Measurements from ENCODE around the gene SMIM43.

The SMIM43 gene

DNA sequence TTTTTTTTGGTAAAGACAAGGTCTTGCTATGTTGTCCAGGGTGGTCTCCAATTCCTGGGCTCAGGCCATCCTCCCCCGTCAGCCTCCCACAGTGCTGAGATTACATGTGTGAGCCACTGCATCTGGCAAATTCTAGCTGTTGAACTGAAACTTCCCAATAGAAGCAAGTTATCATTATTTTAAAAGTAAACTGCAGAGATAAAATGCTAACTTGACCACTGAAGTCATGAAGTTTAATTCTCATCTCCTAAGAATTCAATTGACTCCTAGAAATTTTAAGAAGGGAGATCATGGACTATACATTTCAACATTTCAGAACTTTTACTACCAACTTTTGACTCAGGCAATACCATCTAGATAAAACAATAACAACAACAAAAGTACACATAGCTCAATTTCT lies 24.5 kb upstream of the SMIM43 start:
- no peak for TF ChIP-seq EZH2phosphoT487 (IDR thresholded peaks at IDR 0.05; ENCODE audit: borderline replicate concordance)
- TF ChIP-seq, protein P1, sequence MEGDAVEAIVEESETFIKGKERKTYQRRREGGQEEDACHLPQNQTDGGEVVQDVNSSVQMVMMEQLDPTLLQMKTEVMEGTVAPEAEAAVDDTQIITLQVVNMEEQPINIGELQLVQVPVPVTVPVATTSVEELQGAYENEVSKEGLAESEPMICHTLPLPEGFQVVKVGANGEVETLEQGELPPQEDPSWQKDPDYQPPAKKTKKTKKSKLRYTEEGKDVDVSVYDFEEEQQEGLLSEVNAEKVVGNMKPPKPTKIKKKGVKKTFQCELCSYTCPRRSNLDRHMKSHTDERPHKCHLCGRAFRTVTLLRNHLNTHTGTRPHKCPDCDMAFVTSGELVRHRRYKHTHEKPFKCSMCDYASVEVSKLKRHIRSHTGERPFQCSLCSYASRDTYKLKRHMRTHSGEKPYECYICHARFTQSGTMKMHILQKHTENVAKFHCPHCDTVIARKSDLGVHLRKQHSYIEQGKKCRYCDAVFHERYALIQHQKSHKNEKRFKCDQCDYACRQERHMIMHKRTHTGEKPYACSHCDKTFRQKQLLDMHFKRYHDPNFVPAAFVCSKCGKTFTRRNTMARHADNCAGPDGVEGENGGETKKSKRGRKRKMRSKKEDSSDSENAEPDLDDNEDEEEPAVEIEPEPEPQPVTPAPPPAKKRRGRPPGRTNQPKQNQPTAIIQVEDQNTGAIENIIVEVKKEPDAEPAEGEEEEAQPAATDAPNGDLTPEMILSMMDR (conservative IDR thresholded peaks at IDR 0.05; ENCODE audit: low read length) = no peak
- Histone ChIP-seq H4K20me1 (ENCODE audit: insufficient read depth, low read length, poor library complexity, severe bottlenecking) (no peaks in the 10 kb centered on the region), H2AFZ (ENCODE audit: low read length) (no peak overlapping the region), H3K27me3 (ENCODE audit: insufficient read depth, low read length, poor library complexity, severe bottlenecking) (peaks cover 4% of the 10 kb centered on the region), H3K4me1 (ENCODE audit: insufficient read depth, low read length, poor library complexity, severe bottlenecking) (no peaks in the 10 kb centered on the region), H3K36me3 (ENCODE audit: insufficient read depth, low read length) (no peaks in the 10 kb centered on the region), H3K9me2 (replicated peaks; ENCODE audit: low read depth, low read length) (no peaks in the 10 kb centered on the region), H3F3A (ENCODE audit: low read depth) (no peaks in the 10 kb centered on the region), H3K79me2 (ENCODE audit: insufficient read depth, low read length) (no peaks in the 10 kb centered on the region), H3K4me2 (ENCODE audit: low read depth, low read length, poor library complexity, severe bottlenecking) (no peak overlapping the region), H3K9ac (ENCODE audit: low read depth, low read length, poor library complexity, severe bottlenecking) (no peak overlapping the region), H3K4me3 (ENCODE audit: low read length, poor library complexity, severe bottlenecking) (no peak overlapping the region), H3K9me3 (ENCODE audit: insufficient read depth, low read depth, low read length) (no peaks in the 10 kb centered on the region)

DNA sequence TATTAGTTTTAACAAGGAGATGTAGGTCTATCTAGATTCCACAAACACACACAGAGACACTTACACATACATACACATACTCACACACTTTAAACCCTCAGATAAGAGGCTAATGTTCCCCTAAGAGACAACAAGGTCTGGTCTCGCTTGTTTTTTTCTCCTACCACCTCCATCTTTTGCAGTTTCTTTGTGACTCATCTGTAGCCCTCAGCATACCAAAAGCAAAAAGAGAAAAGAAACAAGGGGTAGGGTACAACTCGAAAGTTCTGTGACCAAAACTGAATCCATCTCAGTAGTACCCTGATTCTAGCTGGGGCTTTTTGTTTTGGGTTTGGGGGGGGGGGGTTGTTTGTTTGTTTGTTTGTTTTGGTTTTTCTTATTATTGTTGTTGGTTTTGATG lies 23.9 kb upstream of the SMIM43 start:
- H3K9me2 ChIP-seq (replicated peaks; ENCODE audit: low read depth, low read length) = no peaks in the 10 kb centered on the region
- no peaks in the 10 kb centered on the region for H3K79me2 ChIP-seq (ENCODE audit: insufficient read depth, low read length)
- no peak overlapping the region for H3K4me3 ChIP-seq (ENCODE audit: low read length, poor library complexity, severe bottlenecking)
- no peaks in the 10 kb centered on the region for H4K20me1 ChIP-seq (ENCODE audit: insufficient read depth, low read length, poor library complexity, severe bottlenecking)
- peaks cover 4% of the 10 kb centered on the region for H3K27me3 ChIP-seq (ENCODE audit: insufficient read depth, low read length, poor library complexity, severe bottlenecking)
- no peaks in the 10 kb centered on the region for H3K36me3 ChIP-seq (ENCODE audit: insufficient read depth, low read length)
- no peaks in the 10 kb centered on the region for H3F3A ChIP-seq (ENCODE audit: low read depth)
- no peak overlapping the region for H3K4me2 ChIP-seq (ENCODE audit: low read depth, low read length, poor library complexity, severe bottlenecking)
- TF ChIP-seq EZH2phosphoT487 (IDR thresholded peaks at IDR 0.05; ENCODE audit: borderline replicate concordance) = no peak
- TF ChIP-seq, protein P1 (conservative IDR thresholded peaks at IDR 0.05; ENCODE audit: low read length) = no peak
- H3K9ac ChIP-seq (ENCODE audit: low read depth, low read length, poor library complexity, severe bottlenecking) = no peak overlapping the region
- no peaks in the 10 kb centered on the region for H3K4me1 ChIP-seq (ENCODE audit: insufficient read depth, low read length, poor library complexity, severe bottlenecking)
- no peaks in the 10 kb centered on the region for H3K9me3 ChIP-seq (ENCODE audit: insufficient read depth, low read depth, low read length)
- H2AFZ ChIP-seq (ENCODE audit: low read length) = no peak overlapping the region

DNA sequence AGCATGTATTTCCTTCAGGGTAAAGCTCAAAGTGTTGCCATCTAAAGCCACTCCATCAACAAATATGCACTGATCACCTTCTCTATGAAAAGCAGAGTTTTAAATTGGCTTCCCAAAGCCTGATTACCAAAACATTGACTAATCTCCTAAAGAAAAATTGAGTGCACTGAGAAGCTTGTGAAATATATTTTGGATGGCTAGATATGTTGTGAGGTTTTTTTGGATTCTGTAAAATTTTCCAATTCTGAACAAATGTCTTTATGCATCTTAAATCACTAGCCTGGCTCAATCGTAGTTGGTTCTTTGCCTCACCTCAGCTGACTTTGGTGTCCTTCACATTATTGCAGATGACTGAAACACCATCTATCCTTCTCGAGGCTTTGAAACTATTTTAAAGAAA lies 21.3 kb upstream of the SMIM43 start:
- Histone ChIP-seq H3F3A (ENCODE audit: low read depth) (no peaks in the 10 kb centered on the region), H3K9ac (ENCODE audit: low read depth, low read length, poor library complexity, severe bottlenecking) (no peak overlapping the region), H3K36me3 (ENCODE audit: insufficient read depth, low read length) (no peaks in the 10 kb centered on the region), H3K9me2 (replicated peaks; ENCODE audit: low read depth, low read length) (no peaks in the 10 kb centered on the region), H3K4me2 (ENCODE audit: low read depth, low read length, poor library complexity, severe bottlenecking) (no peak overlapping the region), H3K4me3 (ENCODE audit: low read length, poor library complexity, severe bottlenecking) (no peak overlapping the region), H3K27me3 (ENCODE audit: insufficient read depth, low read length, poor library complexity, severe bottlenecking) (peaks cover 3% of the 10 kb centered on the region), H3K79me2 (ENCODE audit: insufficient read depth, low read length) (no peaks in the 10 kb centered on the region), H2AFZ (ENCODE audit: low read length) (no peak overlapping the region), H3K4me1 (ENCODE audit: insufficient read depth, low read length, poor library complexity, severe bottlenecking) (no peaks in the 10 kb centered on the region), H3K9me3 (ENCODE audit: insufficient read depth, low read depth, low read length) (no peaks in the 10 kb centered on the region), H4K20me1 (ENCODE audit: insufficient read depth, low read length, poor library complexity, severe bottlenecking) (no peaks in the 10 kb centered on the region)
- TF ChIP-seq, protein P1 (conservative IDR thresholded peaks at IDR 0.05; ENCODE audit: low read length) = no peak
- TF ChIP-seq EZH2phosphoT487 (IDR thresholded peaks at IDR 0.05; ENCODE audit: borderline replicate concordance) = no peak

All from Loucy (cell line).